Hematopoietic multipotent progenitor cell treated with erythropoietin and hydrocortisone succinate and interleukin-3 and kit ligand, for 15 days (in vitro differentiated cells): ENCODE measurements around the gene USP13.
"Not testable (repeated sequence)": the region's sequence is repeated elsewhere in the genome, so short reads cannot be mapped to it uniquely, and the experiment has no call there.

Experiments
- DNase-seq: peaks from one replicate; pipeline ENCODE4 v3.0.0-alpha.2; 2015; ENCODE audit warnings: low spot score

USP13 gene

DNA sequence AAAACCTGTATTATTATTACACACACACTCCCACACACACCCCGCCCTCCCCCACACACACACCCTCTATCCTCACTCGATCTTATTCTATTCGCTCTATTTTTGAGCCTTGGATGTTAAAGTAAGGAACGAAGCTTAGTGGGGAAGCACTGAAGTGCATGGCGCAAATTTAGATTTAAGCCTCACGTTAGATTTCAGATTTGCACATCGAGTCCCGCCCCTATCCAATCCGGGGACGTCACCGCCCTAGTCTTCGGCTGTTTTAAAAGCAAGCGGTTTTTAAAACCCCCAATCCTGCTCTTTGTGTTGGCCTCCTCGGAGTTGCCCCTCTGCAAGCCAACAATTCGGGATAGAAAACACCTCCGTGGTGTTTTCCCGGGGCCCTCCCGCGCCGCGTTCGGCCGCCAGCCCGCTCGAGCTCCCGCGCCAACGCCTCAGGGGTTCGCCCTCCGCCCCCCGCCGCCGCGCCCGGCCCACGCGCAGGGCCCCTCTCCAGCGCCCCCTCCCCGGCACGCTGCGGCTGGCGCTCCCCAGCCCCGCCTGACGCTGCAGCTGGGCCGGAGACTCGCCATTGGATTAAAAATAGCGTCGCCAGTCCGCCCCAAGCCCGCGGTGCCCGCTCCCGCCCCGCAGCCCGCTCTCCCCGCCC is at the start of gene USP13:
Gene USP13 (plus strand): TSS at position 594 of the 649 bp plus-strand sequence. CDS start 186 bp downstream, outside the sequence.
- DNase-seq: no peak

- DNase-seq: no peak
These were observed 49.5 kb upstream of the USP13 start for GRCh38 chr3:179603321-179603720.

GRCh38 chr3:179603831-179604230 is 49.0 kb upstream of the USP13 start:
- peak; percentile 13 for DNase-seq

DNA sequence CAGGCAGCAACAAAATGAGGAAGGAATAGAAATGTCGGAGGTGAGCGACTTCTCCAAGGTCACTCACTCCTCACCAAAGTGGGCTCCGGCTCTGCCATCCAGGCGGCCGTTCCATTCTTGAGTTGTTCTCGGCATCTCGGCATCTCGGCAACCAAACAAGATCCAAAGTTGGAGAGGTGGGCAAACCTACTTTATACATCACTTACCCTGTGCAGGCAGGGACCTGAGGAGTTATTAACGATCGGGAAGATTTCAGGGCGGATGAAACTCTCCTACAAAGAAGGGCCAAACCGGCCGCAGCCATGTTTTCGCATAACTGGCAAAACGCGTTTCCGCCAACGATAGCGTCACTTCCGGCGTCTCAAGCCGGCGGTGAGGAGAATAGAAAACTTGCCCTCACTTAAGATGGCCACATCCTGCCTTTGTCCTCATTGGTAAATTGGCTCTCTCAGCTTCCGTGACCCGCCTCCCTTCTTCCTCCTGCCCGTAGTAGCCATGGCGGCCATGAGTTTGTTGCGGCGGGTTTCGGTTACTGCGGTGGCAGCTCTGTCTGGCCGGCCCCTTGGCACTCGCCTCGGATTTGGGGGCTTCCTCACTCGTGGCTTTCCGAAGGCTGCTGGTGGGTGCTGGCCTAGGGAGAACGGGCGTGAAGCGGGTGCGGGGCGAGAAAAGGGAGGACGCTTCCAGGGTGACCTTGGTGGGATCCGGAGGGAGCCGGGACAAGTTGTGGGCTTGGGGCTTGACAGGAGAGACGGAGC is 48.3 kb upstream of the USP13 start, which contains the start of the genes MRPL47 and NDUFB5:
Gene MRPL47 (minus strand): TSS at position 318 of the 758 bp plus-strand sequence. CDS start 14 bp downstream, at position 304.
Gene NDUFB5 (plus strand): TSS at position 474 of the 758 bp plus-strand sequence. CDS start 22 bp downstream, at position 496.
- peak; percentile 97 for DNase-seq

DNA sequence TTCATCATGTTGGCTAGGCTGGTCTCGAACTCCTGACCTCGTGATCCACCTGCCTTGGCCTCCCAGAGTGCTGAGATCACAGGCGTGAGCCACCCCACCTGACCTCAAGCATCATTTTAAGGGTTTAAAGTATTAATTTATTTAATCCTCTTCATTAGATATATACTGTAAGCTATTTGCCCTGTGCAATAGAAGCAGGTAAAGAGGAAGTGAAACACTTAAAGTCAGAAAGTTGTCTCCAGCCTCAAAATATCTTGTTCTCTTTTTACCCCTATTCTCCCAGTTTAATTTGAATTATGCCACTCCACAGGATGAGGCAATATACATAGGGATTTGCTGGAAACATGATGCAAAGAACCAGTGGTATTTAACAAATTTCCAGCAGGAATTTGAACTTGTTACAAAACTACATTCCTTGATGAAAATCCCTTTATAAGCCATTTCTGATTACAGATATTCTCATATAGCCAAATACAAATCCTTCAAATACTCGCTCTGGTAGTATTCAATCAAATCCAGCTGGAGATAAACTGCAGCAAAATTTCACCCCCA is 46.2 kb upstream of the USP13 start:
- no peak for DNase-seq

DNA sequence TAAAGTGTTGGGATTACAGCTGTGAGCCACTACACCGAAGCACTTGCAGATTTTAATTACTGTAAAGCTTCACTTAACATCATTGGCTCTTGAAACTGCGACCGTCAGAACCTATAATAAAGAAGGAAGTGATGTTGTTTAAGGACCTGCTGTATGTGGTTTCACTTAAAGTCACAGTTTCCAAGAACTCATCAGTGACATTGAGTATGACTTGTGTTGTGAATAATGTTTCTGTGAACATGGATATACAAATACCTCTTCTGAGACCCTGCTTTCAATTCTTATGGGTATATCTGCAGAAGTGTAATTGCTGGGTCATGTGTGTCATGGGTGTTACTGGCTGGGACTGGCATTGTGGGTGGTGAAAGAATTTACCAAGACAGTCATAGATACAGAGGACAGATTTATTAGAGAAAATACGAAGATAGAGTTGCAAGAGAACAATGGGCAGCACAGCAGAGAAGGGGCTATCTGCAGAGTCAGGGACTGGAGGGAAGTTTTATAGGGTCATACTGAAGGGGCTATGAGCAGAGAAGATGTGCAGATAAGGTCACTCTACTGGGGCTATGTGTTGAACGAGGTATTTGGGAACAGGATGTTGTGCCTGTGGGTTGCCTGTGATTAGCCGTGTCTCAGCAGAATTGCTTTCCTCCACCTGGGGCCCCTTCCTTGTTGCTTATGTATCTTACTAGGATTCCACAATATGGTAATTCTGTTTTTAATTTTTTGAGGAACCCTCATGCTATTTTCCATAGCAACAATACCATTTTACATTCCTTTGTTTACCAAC is 43.7 kb upstream of the USP13 start:
- DNase-seq: no peak

GRCh38 chr3:179610066-179610465 is 42.8 kb upstream of the USP13 start:
- DNase-seq: no peak

GRCh38 chr3:179613807-179614206 is 39.0 kb upstream of the USP13 start:
- DNase-seq: no peak

DNA sequence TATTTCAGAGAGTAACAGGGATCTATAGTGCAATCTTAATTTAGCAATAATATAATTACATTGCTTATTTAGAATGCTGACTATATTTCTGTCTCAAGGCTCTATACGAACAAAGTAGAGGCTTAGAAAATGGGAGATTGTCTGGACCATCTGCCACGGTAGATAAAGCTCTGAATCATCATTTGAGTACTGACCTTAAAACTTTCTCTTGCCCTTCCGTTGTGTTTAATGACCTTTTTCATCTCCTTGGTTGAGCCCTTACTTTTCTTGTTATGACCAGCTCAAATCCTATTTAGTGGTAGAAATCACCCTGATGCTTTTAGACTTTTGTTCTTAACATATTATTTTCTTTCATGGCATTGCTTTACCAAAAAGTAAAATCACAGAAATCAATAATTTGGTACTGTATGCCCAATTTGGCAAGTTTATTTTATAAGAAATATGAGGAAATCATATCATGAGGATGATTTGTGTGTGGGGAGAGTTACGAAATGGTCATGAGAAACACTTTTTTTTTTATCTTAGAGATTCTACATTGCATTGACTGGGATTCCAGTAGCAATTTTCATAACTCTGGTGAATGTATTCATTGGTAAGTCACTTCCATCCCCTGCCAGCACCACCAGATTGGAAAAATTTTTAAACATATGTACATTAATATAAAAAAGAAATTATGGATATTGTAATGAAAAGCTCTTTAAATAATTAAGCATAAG is 37.2 kb upstream of the USP13 start:
- DNase-seq: peak; percentile 26

DNA sequence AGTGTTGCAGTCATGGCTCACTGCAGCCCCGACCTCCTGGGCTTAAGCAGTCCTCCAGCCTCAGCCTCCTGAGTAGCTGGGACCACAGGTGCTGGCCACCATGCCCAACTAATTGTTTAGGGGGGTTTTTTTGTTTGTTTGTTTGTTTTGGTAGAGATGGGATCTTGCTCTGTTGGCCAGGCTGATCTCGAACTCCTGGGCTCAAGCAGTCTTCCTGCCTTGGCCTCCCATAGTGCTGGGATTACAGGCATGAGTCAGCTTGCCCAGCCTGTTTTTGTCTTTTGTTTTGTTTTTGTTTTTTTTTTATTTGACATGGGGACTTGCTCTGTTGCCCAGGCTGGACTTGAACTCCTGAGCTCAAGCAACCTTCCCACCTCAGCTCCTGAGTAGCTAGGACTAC is 30.8 kb upstream of the USP13 start:
- DNase-seq: no peak

- DNase-seq: no peak
These were observed 28.4 kb upstream of the USP13 start for GRCh38 chr3:179624451-179624850.

DNA sequence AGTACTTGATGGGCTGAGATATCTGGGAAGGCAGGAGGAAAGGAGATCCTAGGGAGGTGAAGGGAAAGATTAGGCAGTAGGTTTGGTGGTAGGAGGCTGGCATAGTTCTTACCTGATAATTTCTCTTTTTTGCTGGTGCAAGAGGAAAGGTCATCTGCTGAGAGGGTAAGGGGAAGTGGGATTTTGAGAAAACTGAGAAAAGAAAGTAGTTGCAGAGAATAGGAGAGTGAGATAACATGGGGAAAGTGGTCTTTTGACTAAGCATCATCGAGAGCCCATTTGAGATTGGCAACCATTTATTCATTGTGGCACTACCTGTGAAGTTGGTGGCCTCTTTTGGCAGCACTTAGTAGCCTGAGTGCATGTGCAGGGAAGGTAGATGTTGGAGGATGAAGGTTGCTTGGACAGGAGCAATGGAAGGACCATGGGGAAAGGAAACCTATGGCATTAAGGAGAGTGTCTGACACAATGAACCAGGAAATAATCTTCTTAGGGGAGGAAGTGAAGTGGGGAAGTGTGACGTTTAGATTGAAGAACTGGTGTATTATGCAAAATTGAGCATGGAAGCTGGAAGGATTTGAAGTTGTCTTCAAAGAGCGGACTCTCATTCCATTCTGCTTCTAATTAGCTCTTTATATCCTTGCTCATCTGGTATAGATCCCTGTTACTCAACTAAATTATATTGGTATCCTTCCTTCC is 21.9 kb upstream of the USP13 start:
- DNase-seq: no peak

- DNase-seq: no peak
These were observed 12.4 kb upstream of the USP13 start for GRCh38 chr3:179640469-179640868.

- no peak for DNase-seq
These were observed 10.0 kb upstream of the USP13 start for GRCh38 chr3:179642871-179643270.

- not testable (repeated sequence) for DNase-seq
These were observed 9.0 kb upstream of the USP13 start for GRCh38 chr3:179643837-179644236.

- no peak for DNase-seq
These were observed 6.7 kb upstream of the USP13 start for GRCh38 chr3:179646177-179646576.

DNA sequence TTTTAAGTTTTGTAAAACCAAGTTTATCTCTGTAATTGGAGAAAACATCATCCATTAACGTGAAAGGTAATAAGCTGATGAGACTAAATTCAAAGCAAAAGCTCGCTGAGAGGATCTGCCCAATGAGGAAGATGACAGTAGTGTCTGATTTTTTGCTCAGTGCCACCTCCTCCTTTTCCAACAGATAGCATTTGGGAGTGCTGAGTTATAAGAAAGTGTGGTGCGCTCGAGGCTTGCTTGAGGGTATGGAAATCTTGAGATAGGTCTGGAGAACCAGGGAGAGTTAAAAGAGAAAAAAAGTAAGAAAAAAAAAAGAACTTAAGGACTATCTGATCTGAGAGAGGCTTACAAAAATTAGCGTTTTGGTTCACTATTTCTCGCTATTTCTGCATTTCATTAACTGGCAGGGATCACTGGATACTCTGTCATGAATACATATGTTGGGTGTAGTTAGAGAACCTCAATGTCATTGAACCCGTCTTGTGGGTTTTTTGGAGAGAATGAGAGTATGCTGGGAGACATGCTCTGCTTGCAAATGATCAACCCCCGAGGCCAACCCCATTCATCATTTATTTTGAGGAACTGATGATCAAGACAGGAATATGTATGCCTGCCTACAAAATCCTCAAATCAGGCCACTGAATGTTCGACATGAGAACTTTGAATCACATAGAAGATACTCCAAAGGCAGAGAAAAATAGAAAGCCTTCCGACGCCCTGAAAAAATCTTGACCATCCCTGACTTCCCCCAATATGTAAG is 973 bp upstream of the USP13 start:
- DNase-seq: no peak

GRCh38 chr3:179653096-179653797 is 407 bp downstream of the USP13 start:
- no peak for DNase-seq

DNA sequence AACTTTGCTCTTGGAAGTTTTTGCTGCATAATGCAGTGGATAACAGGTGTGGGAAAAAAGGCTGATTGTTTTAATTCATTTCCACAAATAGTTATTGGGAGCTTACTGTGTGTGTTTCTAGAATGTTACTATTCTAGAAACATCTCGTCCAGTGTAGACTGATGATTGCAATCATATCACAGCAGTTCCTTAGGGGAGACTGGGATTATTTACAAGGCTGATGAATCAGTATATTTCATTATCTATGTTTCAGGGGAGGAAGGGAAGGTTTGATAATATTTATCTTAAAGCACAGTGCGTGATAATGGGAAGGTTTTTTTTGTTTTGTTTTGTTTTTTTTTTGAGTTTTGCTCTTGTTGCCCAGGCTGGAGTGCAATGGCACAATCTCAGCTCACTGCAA is 2.4 kb downstream of the USP13 start:
- no peak for DNase-seq

GRCh38 chr3:179658606-179659005 is 5.8 kb downstream of the USP13 start:
- DNase-seq: no peak
